ENCODE data around the gene SDC1. TPM values are rescaled to one million over a fixed set of nuclear protein-coding genes. Genes with fewer than 3 reads are reported as not detected.

Gene SDC1
- total RNA-seq, 6 experiments from 2014 or later: 92.1 to 141 (median 133) TPM

GRCh38 chr2:20182241-20182931 lies 42.5 kb downstream of the SDC1 start:
- peaks cover 57% of the 10 kb centered on the region for H3K4me1 Mint-ChIP-seq (ENCODE audit: low read depth)
- TF ChIP-seq CTCF (IDR thresholded peaks at IDR 0.05): no peak
- H3K27ac Mint-ChIP-seq: peak overlapping the region; percentile 79
- no peak overlapping the region for H3K4me3 Mint-ChIP-seq
- no peaks in the 10 kb centered on the region for H3K9me3 Mint-ChIP-seq
- H3K36me3 Mint-ChIP-seq (ENCODE audit: low read depth): no peaks in the 10 kb centered on the region
- peak; percentile 86 for DNase-seq
- H3K27me3 Mint-ChIP-seq (ENCODE audit: insufficient read depth): peaks cover 2% of the 10 kb centered on the region; the same call in 1 of the 2 replicates

- Mint-ChIP-seq H3K27ac (peak overlapping the region; percentile 79), H3K36me3 (ENCODE audit: low read depth) (no peaks in the 10 kb centered on the region), H3K4me1 (ENCODE audit: low read depth) (peaks cover 53% of the 10 kb centered on the region), H3K27me3 (ENCODE audit: insufficient read depth) (peaks cover 2% of the 10 kb centered on the region; the same call in 1 of the 2 replicates), H3K4me3 (no peak overlapping the region), H3K9me3 (no peaks in the 10 kb centered on the region)
- TF ChIP-seq CTCF (IDR thresholded peaks at IDR 0.05): no peak
- DNase-seq: no peak
Measured at GRCh38 chr2:20181761-20182160, 43.2 kb downstream of the SDC1 start.

DNA sequence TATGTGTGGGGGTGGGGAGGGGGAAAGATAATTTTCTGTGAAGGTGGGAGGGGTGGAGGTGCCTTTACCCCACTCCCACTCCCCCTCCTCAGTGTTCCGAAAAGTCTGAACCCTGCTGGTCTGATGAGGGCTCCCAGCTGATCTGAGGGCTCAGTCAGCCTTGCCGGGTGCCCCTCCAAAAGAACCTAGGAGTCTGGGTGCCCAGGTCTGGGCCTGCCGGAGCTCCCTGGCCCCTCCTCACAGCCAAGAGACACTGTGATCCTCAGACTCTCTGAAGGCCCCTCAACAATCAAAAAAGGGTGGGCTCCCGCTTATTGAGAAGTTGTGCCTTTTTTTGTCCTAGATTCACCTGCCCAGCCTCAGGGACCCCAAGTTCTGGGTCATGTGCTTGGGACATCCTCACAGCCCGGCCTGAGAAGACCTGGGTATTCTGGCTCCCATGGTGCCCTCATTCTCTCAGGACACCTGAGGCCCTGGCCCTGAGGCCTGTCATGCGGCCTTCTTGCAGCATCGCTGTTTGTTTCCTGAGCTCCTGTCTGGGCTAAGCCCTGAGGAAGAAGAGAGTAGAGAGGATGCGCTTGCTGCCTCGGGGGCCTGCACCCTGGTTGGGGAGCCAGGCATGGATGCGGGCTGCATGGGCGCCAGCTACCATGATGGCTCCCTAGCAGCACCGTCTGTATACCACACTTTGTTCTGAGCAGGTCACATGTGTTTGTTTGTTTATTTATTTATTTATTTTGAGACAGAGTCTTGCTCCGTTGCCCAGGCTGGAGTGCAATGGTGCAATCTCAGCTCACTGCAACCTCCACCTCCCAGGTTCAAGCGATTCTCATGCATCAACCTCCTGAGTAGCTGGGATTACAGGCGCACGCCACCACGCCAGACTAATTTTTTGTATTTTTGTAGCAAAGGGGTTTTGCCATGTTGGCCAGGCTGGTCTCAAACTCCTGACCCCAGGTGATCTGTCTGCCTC lies 44.0 kb downstream of the SDC1 start:
- peaks cover 2% of the 10 kb centered on the region; the same call in 1 of the 2 replicates for H3K27me3 Mint-ChIP-seq (ENCODE audit: insufficient read depth)
- no peak for TF ChIP-seq CTCF (IDR thresholded peaks at IDR 0.05)
- no peaks in the 10 kb centered on the region for H3K9me3 Mint-ChIP-seq
- no peak overlapping the region; the same call in 1 of the 2 replicates for H3K27ac Mint-ChIP-seq
- H3K36me3 Mint-ChIP-seq (ENCODE audit: low read depth): no peaks in the 10 kb centered on the region
- no peak for DNase-seq
- no peak overlapping the region for H3K4me3 Mint-ChIP-seq
- peaks cover 45% of the 10 kb centered on the region for H3K4me1 Mint-ChIP-seq (ENCODE audit: low read depth)

GRCh38 chr2:20179755-20180594 lies 45.0 kb downstream of the SDC1 start:
- no peaks in the 10 kb centered on the region for H3K36me3 Mint-ChIP-seq (ENCODE audit: low read depth)

More at GRCh38 chr2:20179755-20180594, 45.0 kb downstream of the SDC1 start:
- H3K4me3 Mint-ChIP-seq: no peak overlapping the region
- peaks cover 2% of the 10 kb centered on the region; the same call in 1 of the 2 replicates for H3K27me3 Mint-ChIP-seq (ENCODE audit: insufficient read depth)
- DNase-seq: no peak
- H3K9me3 Mint-ChIP-seq: no peaks in the 10 kb centered on the region
- H3K27ac Mint-ChIP-seq: no peak overlapping the region
- TF ChIP-seq CTCF (IDR thresholded peaks at IDR 0.05): no peak
- peaks cover 35% of the 10 kb centered on the region for H3K4me1 Mint-ChIP-seq (ENCODE audit: low read depth)
